ENCODE measurements around the gene GPR176.

Gene GPR176

DNA sequence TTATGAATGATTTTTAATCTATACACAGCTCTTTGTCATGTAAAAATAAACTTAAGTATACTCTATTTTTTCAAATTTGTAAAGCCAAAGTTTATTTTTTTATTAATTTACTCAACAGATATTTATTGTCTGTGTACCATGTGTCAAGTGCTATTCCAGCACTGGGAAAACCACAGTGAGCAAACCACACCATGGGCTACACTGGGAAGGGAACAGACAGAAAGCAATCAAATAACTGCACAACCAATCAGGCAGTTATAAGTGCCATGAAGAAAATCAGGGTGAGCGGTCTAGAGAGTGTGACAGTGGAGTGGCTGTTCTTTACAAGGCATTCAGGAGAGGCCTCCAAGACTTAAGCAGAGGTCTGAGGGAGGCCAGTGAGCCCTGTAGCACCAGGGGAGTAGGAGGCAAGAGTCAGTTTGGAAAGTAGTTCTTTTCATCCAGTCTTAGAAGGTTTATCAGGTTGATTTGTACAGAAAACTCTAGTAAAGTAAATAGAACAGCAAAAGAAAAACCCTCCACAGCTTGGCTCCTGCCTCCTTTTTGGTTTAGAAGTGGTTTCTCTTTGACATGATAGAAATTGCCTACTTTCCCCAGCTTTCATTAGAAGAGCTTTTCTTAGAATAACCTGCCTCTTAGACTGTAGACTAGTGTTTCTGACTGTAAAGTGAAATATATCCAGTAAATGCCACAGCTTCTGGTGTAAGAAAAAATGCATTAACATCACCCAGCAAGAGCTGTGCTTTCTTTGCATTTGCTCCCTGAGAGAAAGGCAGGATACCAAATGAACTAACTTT lies 27.5 kb upstream of the GPR176 start:
- H3K4me3 Mint-ChIP-seq = no peak overlapping the region
- H3K36me3 Mint-ChIP-seq (ENCODE audit: insufficient read depth) = peaks cover 32% of the 10 kb centered on the region
- H3K9me3 Mint-ChIP-seq = no peaks in the 10 kb centered on the region
- no peak for ATAC-seq (replicated peaks; ENCODE audit: extremely low read depth, poor library complexity, severe bottlenecking)
- no peak for DNase-seq (ENCODE audit: low spot score in 2 of 2)
- no peaks in the 10 kb centered on the region for H3K4me1 Mint-ChIP-seq
- H3K27me3 Mint-ChIP-seq = no peaks in the 10 kb centered on the region
- no peak overlapping the region for H3K27ac Mint-ChIP-seq (ENCODE audit: low read depth)

DNA sequence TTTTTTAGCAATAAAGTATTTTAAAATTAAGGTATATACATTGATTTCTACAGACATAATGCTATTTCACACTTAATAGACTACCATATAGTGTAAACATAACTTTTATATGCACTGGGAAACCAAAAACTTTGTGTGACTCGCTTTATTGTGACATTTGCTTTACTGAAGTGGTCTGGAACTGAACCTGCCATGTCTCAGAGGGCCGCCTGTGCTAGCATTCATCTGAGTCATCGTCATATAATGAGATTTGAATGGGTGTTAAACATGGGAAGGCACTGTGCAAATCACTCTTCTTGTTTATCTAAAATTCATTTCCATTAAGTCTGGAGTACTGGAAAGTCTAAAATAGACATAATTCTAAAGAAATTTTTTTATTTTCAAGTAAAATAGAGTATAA lies 26.8 kb upstream of the GPR176 start:
- ATAC-seq (replicated peaks; ENCODE audit: extremely low read depth, poor library complexity, severe bottlenecking) (no peak), DNase-seq (ENCODE audit: low spot score in 2 of 2) (no peak)
- H3K9me3 Mint-ChIP-seq = no peaks in the 10 kb centered on the region
- no peaks in the 10 kb centered on the region for H3K4me1 Mint-ChIP-seq
- no peak overlapping the region for H3K4me3 Mint-ChIP-seq
- peaks cover 31% of the 10 kb centered on the region for H3K36me3 Mint-ChIP-seq (ENCODE audit: insufficient read depth)
- H3K27me3 Mint-ChIP-seq = no peaks in the 10 kb centered on the region
- no peak overlapping the region for H3K27ac Mint-ChIP-seq (ENCODE audit: low read depth)

DNA sequence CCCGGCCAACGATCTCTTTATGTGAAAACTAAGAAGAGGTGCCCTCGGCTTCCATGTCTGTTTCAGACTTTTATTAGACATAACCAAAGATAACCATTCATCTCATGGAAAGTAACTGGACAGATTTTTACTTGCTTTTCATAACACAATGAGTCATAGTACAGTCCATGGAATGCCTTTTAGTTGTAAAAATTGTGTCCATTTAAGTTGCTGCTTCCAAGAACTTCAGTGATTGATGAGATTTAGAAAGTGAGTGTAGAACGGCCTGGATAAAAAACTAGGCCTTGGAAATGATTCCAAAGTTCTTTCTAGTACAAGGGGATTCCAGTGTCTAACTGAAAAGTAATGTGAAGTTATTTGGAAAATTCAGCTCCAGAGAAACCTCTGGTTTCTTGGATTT lies 24.7 kb upstream of the GPR176 start:
- no peaks in the 10 kb centered on the region for H3K9me3 Mint-ChIP-seq
- H3K4me1 Mint-ChIP-seq = no peaks in the 10 kb centered on the region
- H3K27ac Mint-ChIP-seq (ENCODE audit: low read depth) = no peak overlapping the region
- H3K36me3 Mint-ChIP-seq (ENCODE audit: insufficient read depth) = peaks cover 29% of the 10 kb centered on the region
- H3K27me3 Mint-ChIP-seq = no peaks in the 10 kb centered on the region
- ATAC-seq (replicated peaks; ENCODE audit: extremely low read depth, poor library complexity, severe bottlenecking) (no peak), DNase-seq (ENCODE audit: low spot score in 2 of 2) (no peak)
- no peak overlapping the region for H3K4me3 Mint-ChIP-seq

DNA sequence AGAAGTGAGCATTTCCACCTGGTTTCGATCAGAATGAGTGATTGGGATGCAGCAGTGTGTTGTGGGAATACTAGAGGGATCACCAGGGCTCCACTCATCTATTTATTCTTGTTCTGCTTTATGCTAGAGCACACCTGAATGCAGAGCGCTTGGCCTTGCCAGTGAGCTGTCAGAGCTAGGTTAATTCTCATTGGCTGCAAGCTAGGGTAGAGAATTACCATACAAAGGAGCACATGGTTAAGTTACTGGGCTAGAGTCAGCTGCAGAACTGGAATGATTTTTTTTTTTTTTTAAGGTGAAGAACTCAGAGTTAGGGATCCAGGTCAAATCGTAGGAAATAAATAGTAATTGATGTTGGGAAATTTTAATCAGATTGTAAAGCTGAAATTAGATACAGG lies 22.7 kb upstream of the GPR176 start:
- Mint-ChIP-seq H3K27ac (ENCODE audit: low read depth) (no peak overlapping the region), H3K4me1 (peaks cover 6% of the 10 kb centered on the region), H3K9me3 (no peaks in the 10 kb centered on the region), H3K27me3 (no peaks in the 10 kb centered on the region), H3K4me3 (no peak overlapping the region), H3K36me3 (ENCODE audit: insufficient read depth) (peaks cover 26% of the 10 kb centered on the region)
- DNase-seq (ENCODE audit: low spot score in 2 of 2) = no peak
- no peak for ATAC-seq (replicated peaks; ENCODE audit: extremely low read depth, poor library complexity, severe bottlenecking)

DNA sequence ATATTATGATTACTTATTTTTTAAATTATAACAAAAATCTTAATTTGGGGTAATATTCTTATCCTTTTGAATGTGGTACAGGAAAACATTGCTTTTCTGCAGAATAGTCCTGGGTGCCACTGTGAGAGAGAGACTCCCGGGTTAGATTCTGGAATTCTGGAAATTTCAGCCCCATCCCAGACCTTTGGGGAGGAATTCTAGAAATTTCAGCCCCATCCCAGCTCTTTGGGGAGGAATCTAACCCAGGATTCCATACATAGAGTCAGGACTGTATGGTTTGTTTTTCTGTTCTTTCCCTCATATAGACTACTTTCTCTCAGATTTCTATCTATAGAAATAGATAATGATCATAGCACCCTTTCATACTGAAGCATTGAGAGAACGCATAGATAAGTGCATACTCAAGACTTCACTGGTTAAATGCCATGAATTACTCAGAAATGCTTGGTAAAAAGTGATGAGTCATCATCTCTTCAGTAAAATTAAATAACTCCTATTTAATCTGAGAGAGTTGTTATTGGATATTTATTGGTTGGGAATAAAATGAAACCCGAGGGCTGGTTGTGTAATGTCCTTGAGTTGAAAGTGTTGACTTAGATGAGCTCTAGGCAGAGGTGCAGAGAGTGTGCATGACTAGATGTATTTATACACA lies 22.2 kb upstream of the GPR176 start:
- H3K36me3 Mint-ChIP-seq (ENCODE audit: insufficient read depth) = peaks cover 26% of the 10 kb centered on the region
- ATAC-seq (replicated peaks; ENCODE audit: extremely low read depth, poor library complexity, severe bottlenecking) = no peak

DNA sequence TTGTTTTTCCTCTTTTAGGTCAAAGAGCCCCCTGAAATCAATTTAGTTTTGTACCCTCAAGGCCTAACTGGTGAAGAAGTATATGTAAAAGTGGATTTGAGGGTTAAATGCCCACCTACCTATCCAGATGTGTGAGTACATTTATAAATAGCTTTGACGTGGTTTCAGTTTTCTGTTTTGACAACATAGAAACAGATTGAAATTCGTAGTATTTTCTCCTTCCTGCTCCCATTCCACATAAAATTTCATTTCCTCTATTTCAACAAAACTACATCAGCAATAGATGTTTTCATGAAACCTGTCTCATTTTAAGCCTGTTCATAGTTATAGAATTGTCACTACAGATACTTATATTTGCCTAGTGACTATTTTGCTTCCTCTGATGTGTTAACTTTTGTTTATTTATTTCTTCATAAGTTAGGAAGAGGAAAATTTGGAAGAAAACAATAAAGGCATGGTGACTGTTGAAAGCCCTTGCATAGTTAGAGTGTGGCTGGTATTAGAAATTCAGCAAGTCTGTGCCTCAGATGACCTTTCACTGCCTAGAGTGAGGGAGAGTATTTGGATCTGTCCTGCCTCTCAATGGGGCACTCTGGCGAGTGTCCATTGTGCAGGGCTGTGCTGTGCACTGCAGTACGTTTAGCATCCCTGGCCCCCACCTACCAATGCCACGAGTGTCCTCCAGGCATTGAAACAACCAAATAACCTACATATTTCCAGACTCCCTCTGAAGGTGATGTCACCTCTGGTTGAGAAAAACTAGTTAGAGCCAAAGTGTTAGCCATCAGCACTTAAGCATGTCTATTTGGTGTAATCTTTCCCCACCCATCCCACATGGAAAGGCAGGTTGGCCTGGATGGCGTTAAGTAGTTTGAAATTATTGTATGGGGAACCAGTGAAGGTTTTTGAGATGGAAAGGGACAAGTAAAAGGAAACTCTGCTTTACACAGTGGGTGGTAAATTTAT lies 19.7 kb upstream of the GPR176 start:
- no peaks in the 10 kb centered on the region for H3K9me3 Mint-ChIP-seq
- no peak for DNase-seq (ENCODE audit: low spot score in 2 of 2)
- H3K27me3 Mint-ChIP-seq = no peaks in the 10 kb centered on the region
- no peak for ATAC-seq (replicated peaks; ENCODE audit: extremely low read depth, poor library complexity, severe bottlenecking)
- H3K4me3 Mint-ChIP-seq = no peak overlapping the region
- peaks cover 18% of the 10 kb centered on the region for H3K4me1 Mint-ChIP-seq
- H3K27ac Mint-ChIP-seq (ENCODE audit: low read depth) = no peak overlapping the region
- peaks cover 15% of the 10 kb centered on the region for H3K36me3 Mint-ChIP-seq (ENCODE audit: insufficient read depth)

More for the DNA sequence above, 22.2 kb upstream of the GPR176 start:
- H3K27me3 Mint-ChIP-seq = no peaks in the 10 kb centered on the region
- peaks cover 8% of the 10 kb centered on the region for H3K4me1 Mint-ChIP-seq
- no peak overlapping the region for H3K27ac Mint-ChIP-seq (ENCODE audit: low read depth)
- no peak overlapping the region for H3K4me3 Mint-ChIP-seq
- no peak for DNase-seq (ENCODE audit: low spot score in 2 of 2)
- H3K9me3 Mint-ChIP-seq = no peaks in the 10 kb centered on the region

DNA sequence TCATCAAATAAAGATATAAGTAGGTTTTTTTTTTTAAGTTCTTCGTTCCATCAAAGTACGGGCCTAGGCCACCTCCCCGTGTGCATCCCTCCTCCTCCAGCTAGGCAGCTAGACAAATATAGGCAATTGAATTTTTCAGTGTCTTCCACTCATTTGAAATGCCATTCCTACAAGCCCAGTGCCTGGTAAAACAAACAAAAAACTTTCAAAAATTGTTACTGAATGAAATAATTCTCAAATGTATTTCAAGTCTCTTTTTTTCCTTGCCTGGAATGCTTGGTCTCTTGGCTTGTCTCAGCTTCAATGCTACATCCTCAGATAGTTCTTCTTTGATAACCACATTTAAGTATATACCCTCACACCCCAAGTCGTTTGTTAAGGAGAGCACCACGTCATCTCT lies 17.6 kb upstream of the GPR176 start:
- Mint-ChIP-seq H3K4me1 (peaks cover 31% of the 10 kb centered on the region), H3K9me3 (no peaks in the 10 kb centered on the region), H3K4me3 (no peak overlapping the region), H3K36me3 (ENCODE audit: insufficient read depth) (peaks cover 8% of the 10 kb centered on the region), H3K27ac (ENCODE audit: low read depth) (no peak overlapping the region), H3K27me3 (no peaks in the 10 kb centered on the region)
- no peak for ATAC-seq (replicated peaks; ENCODE audit: extremely low read depth, poor library complexity, severe bottlenecking)
- DNase-seq (ENCODE audit: low spot score in 2 of 2) = no peak

DNA sequence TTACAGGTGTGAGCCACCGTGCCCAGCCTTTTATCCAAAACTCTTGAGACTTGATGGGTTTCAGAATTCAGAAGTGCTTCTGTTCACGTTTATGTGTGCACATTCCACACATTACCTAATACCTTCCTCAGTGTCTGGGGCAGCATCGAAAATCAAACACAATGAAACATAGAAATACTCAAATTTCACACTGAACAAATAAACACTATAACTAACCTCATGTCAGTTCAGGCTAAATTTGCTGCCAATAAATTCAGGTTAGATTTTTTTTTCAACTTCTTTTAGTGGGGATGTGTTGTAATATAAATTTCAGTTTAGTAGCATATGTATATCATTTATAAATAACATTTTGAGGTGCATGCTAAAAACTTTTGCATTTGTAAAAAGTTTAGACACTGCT lies 16.6 kb upstream of the GPR176 start:
- Mint-ChIP-seq H3K27ac (ENCODE audit: low read depth) (no peak overlapping the region), H3K4me3 (no peak overlapping the region), H3K4me1 (peaks cover 35% of the 10 kb centered on the region), H3K9me3 (no peaks in the 10 kb centered on the region), H3K36me3 (ENCODE audit: insufficient read depth) (peaks cover 8% of the 10 kb centered on the region), H3K27me3 (no peaks in the 10 kb centered on the region)
- DNase-seq (ENCODE audit: low spot score in 2 of 2) = no peak
- no peak for ATAC-seq (replicated peaks; ENCODE audit: extremely low read depth, poor library complexity, severe bottlenecking)

DNA sequence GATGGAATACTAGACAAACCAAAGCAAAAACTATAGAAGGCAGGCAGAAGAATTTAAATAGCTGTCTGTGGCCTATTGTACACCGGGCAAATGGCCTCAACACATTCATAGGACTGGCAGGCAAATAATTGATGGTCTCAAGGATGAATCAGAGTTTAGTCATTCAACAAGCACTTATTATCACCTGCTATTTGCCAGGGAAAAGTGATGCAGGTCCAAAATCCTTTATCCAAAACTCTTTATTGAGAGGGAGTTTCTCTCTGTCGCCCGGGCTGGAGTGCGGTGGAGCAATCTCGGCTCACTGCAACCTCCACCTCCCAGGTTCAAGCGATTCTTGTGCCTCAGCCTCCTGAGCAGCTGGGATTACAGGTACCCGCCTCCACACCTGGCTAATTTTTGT lies 16.1 kb upstream of the GPR176 start:
- Mint-ChIP-seq H3K4me1 (peaks cover 35% of the 10 kb centered on the region), H3K36me3 (ENCODE audit: insufficient read depth) (peaks cover 8% of the 10 kb centered on the region), H3K4me3 (no peak overlapping the region), H3K9me3 (no peaks in the 10 kb centered on the region), H3K27me3 (no peaks in the 10 kb centered on the region), H3K27ac (ENCODE audit: low read depth) (no peak overlapping the region)
- DNase-seq (ENCODE audit: low spot score in 2 of 2) = no peak
- ATAC-seq (replicated peaks; ENCODE audit: extremely low read depth, poor library complexity, severe bottlenecking) = no peak

DNA sequence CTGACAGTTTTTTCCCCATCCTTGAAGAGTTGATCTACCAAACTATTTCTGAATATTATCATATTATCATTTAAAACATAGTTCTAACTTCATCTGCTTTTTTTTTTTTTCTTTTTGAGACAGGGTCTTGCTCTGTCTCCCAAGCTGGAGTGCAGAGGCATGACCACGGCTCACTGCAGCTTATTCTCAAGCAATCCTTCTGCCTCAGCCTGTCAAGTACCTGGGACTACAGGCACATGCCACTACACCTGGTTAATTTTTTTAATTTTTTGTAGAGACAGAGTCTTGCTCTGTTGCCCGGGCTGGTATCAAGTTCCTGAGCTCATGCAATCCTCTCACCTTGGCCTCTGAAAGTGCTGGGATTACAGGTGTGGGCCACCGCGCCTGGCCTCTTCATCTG lies 15.2 kb upstream of the GPR176 start:
- no peak for ATAC-seq (replicated peaks; ENCODE audit: extremely low read depth, poor library complexity, severe bottlenecking)
- DNase-seq (ENCODE audit: low spot score in 2 of 2) = no peak
- Mint-ChIP-seq H3K4me3 (peak overlapping the region; percentile 85), H3K27ac (ENCODE audit: low read depth) (no peak overlapping the region), H3K36me3 (ENCODE audit: insufficient read depth) (peaks cover 2% of the 10 kb centered on the region), H3K9me3 (no peaks in the 10 kb centered on the region), H3K4me1 (peaks cover 35% of the 10 kb centered on the region), H3K27me3 (peaks cover 4% of the 10 kb centered on the region)

DNA sequence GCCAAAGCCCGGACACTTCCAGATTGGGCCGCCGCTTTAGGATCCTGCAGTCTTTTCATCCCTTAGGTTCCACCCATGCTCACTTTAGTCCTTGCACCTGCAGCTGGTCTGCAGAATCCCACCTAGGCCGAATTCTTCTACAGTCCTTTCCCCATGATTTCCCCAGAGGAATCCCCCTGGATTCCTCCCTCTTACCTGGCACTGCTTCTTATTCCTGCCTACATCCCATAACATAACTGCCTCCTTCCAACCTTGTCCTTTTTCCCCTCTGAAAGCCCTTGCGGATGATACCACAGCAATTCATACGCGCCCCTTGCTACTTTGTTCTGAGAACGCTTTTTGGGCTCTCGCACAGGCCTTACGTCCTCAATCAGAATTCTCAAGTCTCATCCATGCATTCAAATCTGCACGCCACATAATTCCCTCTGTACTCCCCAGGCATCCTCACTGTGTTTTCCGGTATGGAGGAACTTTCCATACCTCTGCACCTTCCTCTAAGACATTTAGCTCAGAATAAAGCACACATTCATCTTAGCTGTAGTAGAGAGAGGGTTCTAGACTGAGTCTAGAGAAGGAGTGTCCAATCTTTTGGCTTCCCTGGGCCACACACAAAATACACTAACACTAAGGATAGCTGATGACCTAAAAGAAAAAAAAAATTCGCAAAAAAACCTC lies 14.5 kb upstream of the GPR176 start:
- Mint-ChIP-seq H3K9me3 (no peaks in the 10 kb centered on the region), H3K4me3 (peak overlapping the region; percentile 85), H3K27me3 (peaks cover 11% of the 10 kb centered on the region), H3K27ac (ENCODE audit: low read depth) (peak overlapping the region; percentile 20), H3K36me3 (ENCODE audit: insufficient read depth) (no peaks in the 10 kb centered on the region), H3K4me1 (peaks cover 35% of the 10 kb centered on the region)
- ATAC-seq (replicated peaks; ENCODE audit: extremely low read depth, poor library complexity, severe bottlenecking) = no peak
- no peak for DNase-seq (ENCODE audit: low spot score in 2 of 2)

DNA sequence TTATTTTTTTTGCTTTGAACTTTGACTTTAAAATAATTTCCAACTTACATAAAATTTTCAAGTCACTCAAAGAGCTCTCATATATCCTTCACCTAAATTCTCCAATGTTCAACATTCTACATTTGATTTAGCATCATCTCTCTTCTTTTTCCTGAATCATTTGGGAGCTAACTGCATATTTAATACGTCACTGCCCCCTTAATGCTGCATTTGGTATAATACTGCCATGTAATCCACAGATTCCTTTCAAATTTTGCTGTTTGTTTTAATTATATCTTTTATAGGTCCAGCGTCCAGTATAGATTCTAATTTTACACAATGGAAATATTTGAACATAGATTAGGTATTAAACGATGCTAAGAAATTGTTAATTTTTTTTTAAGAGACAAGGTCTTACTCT lies 11.5 kb upstream of the GPR176 start:
- Mint-ChIP-seq H3K9me3 (no peaks in the 10 kb centered on the region), H3K4me3 (no peak overlapping the region), H3K27me3 (peaks cover 17% of the 10 kb centered on the region), H3K36me3 (ENCODE audit: insufficient read depth) (no peaks in the 10 kb centered on the region), H3K27ac (ENCODE audit: low read depth) (no peak overlapping the region), H3K4me1 (peaks cover 27% of the 10 kb centered on the region)
- DNase-seq (ENCODE audit: low spot score in 2 of 2) (no peak), ATAC-seq (replicated peaks; ENCODE audit: extremely low read depth, poor library complexity, severe bottlenecking) (no peak)

Data from central memory CD8-positive, alpha-beta T cell (primary cell).